Choroid plexus epithelial cell (primary cell): Measurements from ENCODE around the gene EPOP.

Source experiments
- DNase-seq: peaks from one replicate; pipeline ENCODE4 v3.0.0-alpha.2; 2010; ENCODE audit warnings: low read depth
- H3K4me3 ChIP-seq: 2 replicates; pipeline ENCODE4 v1.5.1; 2011; ENCODE audit warnings: low read depth, mild to moderate bottlenecking, control low read depth, low read length, moderate library complexity
- CTCF ChIP-seq: conservative IDR thresholded peaks from 2 replicates; pipeline ENCODE4 v1.5.1; 2011; ENCODE audit warnings: low read depth, mild to moderate bottlenecking, control low read depth, inconsistent platforms, low read length, moderate library complexity

EPOP gene

GRCh38 chr17:38672788-38673706, 1.7 kb downstream of the EPOP start:
- H3K4me3 ChIP-seq = no peak overlapping the region
- DNase-seq = no peak
- no peak for TF ChIP-seq CTCF

- no peak overlapping the region for H3K4me3 ChIP-seq
- DNase-seq = no peak
- no peak for TF ChIP-seq CTCF
Observed at GRCh38 chr17:38671939-38672720, 2.6 kb downstream of the EPOP start.

GRCh38 chr17:38669520-38669919, 5.2 kb downstream of the EPOP start:
- TF ChIP-seq CTCF = no peak
- H3K4me3 ChIP-seq = no peak overlapping the region
- DNase-seq = no peak

- H3K4me3 ChIP-seq = no peak overlapping the region
- no peak for DNase-seq
- no peak for TF ChIP-seq CTCF
Observed at GRCh38 chr17:38667787-38668122, 7.0 kb downstream of the EPOP start.

- DNase-seq = peak; percentile 85
- TF ChIP-seq CTCF = peak; percentile 100
- H3K4me3 ChIP-seq = no peak overlapping the region
Observed at GRCh38 chr17:38667099-38667786, 7.5 kb downstream of the EPOP start.

- no peak overlapping the region for H3K4me3 ChIP-seq
- no peak for TF ChIP-seq CTCF
- DNase-seq = no peak
Observed at GRCh38 chr17:38663964-38664644, 10.7 kb downstream of the EPOP start.
